CD4-positive, alpha-beta T cell (primary cell): ENCODE data around the gene EYA2. TPM values are rescaled to one million over a fixed set of nuclear protein-coding genes. Genes with fewer than 3 reads are reported as not detected.

Source experiments
- ATAC-seq: fragments of 200-7000 bp; cut with Tn5 transposase; one replicate; pipeline ENCODE4 v1.10.0; 2022; ENCODE audit warnings: mild to moderate bottlenecking; ENCODE audit not compliant: poor library complexity
- CTCF ChIA-PET: fragments of 350-600 bp; sonication (Branson Sonifier 250); formaldehyde crosslinking; loops from one replicate; lab custom pipeline; 2021; ENCODE audit warnings: antibody characterized with exemption, inconsistent platforms; lab: Charles Lee
- POLR2A ChIA-PET: fragments of 350-600 bp; sonication (Branson Sonifier 250); formaldehyde crosslinking; loops from one replicate; lab custom pipeline; 2021; ENCODE audit warnings: antibody characterized with exemption, inconsistent platforms; lab: Charles Lee
- DNase-seq, 14 experiments: peaks; one replicate each; pipeline ENCODE4 v3.0.0-alpha.2; 2013 to 2020; ENCODE audit warnings: mixed read lengths in 2 of 14
- H3K27ac ChIP-seq, 2 donors: one replicate each; pipeline versions ENCODE4 v1.5.1 to v1.7.0; 2013; ENCODE audit warnings: low read length in 2 of 2, low read depth in 1 of 2, mild to moderate bottlenecking in 1 of 2
- H3K27me3 ChIP-seq, 2 experiments: 1 replicate in 1 of 2; 2 replicates in 1 of 2; pipeline versions ENCODE4 v1.6.1 to v1.7.0; 2013; ENCODE audit warnings: low read length in 2 of 2, control low read depth in 1 of 2, mild to moderate bottlenecking in 1 of 2, moderate library complexity in 1 of 2; ENCODE audit not compliant: insufficient read depth in 2 of 2, control insufficient read depth in 1 of 2
- H3K36me3 ChIP-seq: one replicate; pipeline ENCODE4 v1.6.1; 2013; ENCODE audit warnings: low read length, control low read depth; ENCODE audit not compliant: insufficient read depth
- H3K4me1 ChIP-seq: one replicate; pipeline ENCODE4 v1.6.1; 2013; ENCODE audit warnings: low read length, control low read depth; ENCODE audit not compliant: insufficient read depth
- H3K4me3 ChIP-seq: one replicate; pipeline ENCODE4 v1.5.1; 2013; ENCODE audit warnings: mild to moderate bottlenecking, low read length, moderate library complexity
- H3K9me3 ChIP-seq, 2 experiments: 1 replicate in 1 of 2; 2 replicates in 1 of 2; pipeline versions ENCODE4 v1.6.1 to v1.7.0; 2013; ENCODE audit warnings: low read length in 2 of 2, mild to moderate bottlenecking in 2 of 2, control low read depth in 1 of 2, moderate library complexity in 1 of 2; ENCODE audit not compliant: control insufficient read depth in 1 of 2, insufficient read depth in 1 of 2
- H3K27ac Mint-ChIP-seq: one replicate; pipeline ENCODE4 v1.8.0; 2020; ENCODE audit warnings: mixed read lengths
- H3K27me3 Mint-ChIP-seq: one replicate; pipeline ENCODE4 v1.8.0; 2021; ENCODE audit warnings: mixed read lengths
- H3K36me3 Mint-ChIP-seq: one replicate; pipeline ENCODE4 v1.8.0; 2021; ENCODE audit warnings: low read depth, mixed read lengths
- H3K4me1 Mint-ChIP-seq: one replicate; pipeline ENCODE4 v1.8.0; 2021; ENCODE audit warnings: low read depth, mixed read lengths
- H3K4me3 Mint-ChIP-seq: one replicate; pipeline ENCODE4 v1.8.0; 2020; ENCODE audit warnings: mild to moderate bottlenecking, mixed read lengths
- H3K9me3 Mint-ChIP-seq: one replicate; pipeline ENCODE4 v1.8.0; 2020; ENCODE audit warnings: mixed read lengths
- CTCF ChIP-seq: fragments of 200-600 bp; IDR thresholded peaks from one replicate; pipeline ENCODE4 v1.8.0; 2022; ENCODE audit warnings: antibody characterized with exemption, mild to moderate bottlenecking
- intact Hi-C, 2 experiments: fragments of 100-400 bp; cut with DNase I in 1 of 2; cut with micrococcal nuclease in 1 of 2; formaldehyde crosslinking; loops; one replicate each; pipeline versions ENCODE4 v1.15.1 to v1.9.0; 2023 to 2025; cut with DNase I, micrococcal nuclease
- total RNA-seq, 174 experiments: library from RNA in 2 of 174; stranded (reverse) in 2 of 174; gene quantifications; one replicate each; pipeline ENCODE4 v1.2.3 and lab custom pipeline; 2021 to 2026

EYA2 gene
- total RNA-seq, 2 experiments from 2014 or later = not detected

DNA sequence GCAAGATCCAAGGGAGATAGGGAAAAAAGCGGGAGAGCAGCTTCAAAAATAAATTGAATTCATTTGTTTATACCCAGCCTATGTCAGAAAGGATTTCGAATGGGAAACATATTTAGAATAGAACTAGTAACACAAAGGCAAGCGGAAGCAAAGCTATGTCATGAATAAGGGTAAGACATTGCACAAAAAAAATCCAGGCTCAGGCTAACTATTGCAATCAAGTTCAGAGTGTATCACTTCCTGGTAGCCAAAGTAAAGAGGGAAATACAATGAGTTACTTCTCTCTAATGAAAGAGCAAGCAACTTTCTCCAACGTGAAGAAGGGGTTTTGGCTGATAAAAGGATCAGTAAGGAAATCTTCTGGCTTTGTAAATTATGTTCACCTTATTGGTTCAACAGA lies 249.0 kb downstream of the EYA2 start:
- H3K4me1 ChIP-seq = no peaks in the 10 kb centered on the region
- Mint-ChIP-seq H3K4me1 (no peaks in the 10 kb centered on the region), H3K4me3 (no peak overlapping the region), H3K27me3 (peaks cover 16% of the 10 kb centered on the region), H3K27ac (no peak overlapping the region), H3K36me3 (no peaks in the 10 kb centered on the region), H3K9me3 (no peaks in the 10 kb centered on the region)
- POLR2A ChIA-PET = no interaction called here
- no peak overlapping the region for H3K27ac ChIP-seq
- H3K4me3 ChIP-seq = no peak overlapping the region
- CTCF ChIA-PET = no interaction called here
- intact Hi-C loops = no loop called here
- H3K27me3 ChIP-seq = peaks cover 0 to 3% of the 10 kb centered on the region in 2 experiments
- DNase-seq = peak in 2 of 14 experiments; percentile 19 to 30
- TF ChIP-seq CTCF = no peak
- no peaks in the 10 kb centered on the region for H3K9me3 ChIP-seq
- no peaks in the 10 kb centered on the region for H3K36me3 ChIP-seq
- ATAC-seq = no peak

- no peak overlapping the region for H3K4me3 Mint-ChIP-seq
- no peaks in the 10 kb centered on the region for H3K9me3 Mint-ChIP-seq
- POLR2A ChIA-PET = no interaction called here
- H3K4me1 Mint-ChIP-seq = no peaks in the 10 kb centered on the region
- Histone ChIP-seq H3K4me1 (no peaks in the 10 kb centered on the region), H3K27ac (no peak overlapping the region), H3K27me3 (peaks cover 0 to 4% of the 10 kb centered on the region in 2 experiments), H3K9me3 (no peaks in the 10 kb centered on the region), H3K4me3 (no peak overlapping the region), H3K36me3 (no peaks in the 10 kb centered on the region)
- intact Hi-C loops = no loop called here
- peaks cover 16% of the 10 kb centered on the region for H3K27me3 Mint-ChIP-seq
- no peak for TF ChIP-seq CTCF
- ATAC-seq (no peak), DNase-seq (no peak)
- no peaks in the 10 kb centered on the region for H3K36me3 Mint-ChIP-seq
- CTCF ChIA-PET = no interaction called here
- H3K27ac Mint-ChIP-seq = no peak overlapping the region
Observed at GRCh38 chr20:47144463-47144862, 249.8 kb downstream of the EYA2 start.

DNA sequence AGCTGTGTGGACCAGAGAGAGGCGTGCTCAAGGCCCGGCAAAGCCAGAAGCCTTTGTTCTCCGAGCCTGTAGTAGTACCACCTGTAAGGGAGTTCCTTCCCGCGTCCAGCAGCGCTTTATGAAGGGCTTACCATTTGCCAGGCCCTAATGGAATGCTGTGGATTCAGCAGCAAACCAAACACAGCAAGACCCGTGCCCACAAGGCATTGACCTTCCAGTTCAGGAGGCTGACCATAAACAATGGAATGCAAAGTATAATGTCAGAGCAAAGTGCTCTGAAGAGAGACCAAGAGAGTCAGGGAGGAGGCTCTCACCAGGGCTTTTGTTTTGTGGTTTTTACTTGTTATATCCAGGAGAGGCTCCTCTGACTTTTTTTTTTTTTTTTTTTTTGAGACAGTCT lies 252.0 kb downstream of the EYA2 start:
- no peak overlapping the region for H3K4me3 Mint-ChIP-seq
- H3K9me3 ChIP-seq = no peaks in the 10 kb centered on the region
- peaks cover 28% of the 10 kb centered on the region for H3K27me3 Mint-ChIP-seq
- H3K36me3 Mint-ChIP-seq = no peaks in the 10 kb centered on the region
- H3K9me3 Mint-ChIP-seq = no peaks in the 10 kb centered on the region
- intact Hi-C loops = no loop called here
- DNase-seq = no peak
- POLR2A ChIA-PET = no interaction called here
- no peak overlapping the region for H3K4me3 ChIP-seq
- peaks cover 0 to 4% of the 10 kb centered on the region in 2 experiments for H3K27me3 ChIP-seq
- no peaks in the 10 kb centered on the region for H3K36me3 ChIP-seq
- no peaks in the 10 kb centered on the region for H3K4me1 ChIP-seq
- no peak overlapping the region for H3K27ac Mint-ChIP-seq
- TF ChIP-seq CTCF = no peak
- no peaks in the 10 kb centered on the region for H3K4me1 Mint-ChIP-seq
- CTCF ChIA-PET = no interaction called here
- ATAC-seq = no peak
- no peak overlapping the region for H3K27ac ChIP-seq
